Immature natural killer cell (primary cell): ENCODE results near the gene SSX5. TPM values are rescaled to one million over a fixed set of nuclear protein-coding genes. Genes with fewer than 3 reads are reported as not detected.

Experiments
- polyA plus RNA-seq, 3 donors: library from polyadenylated mRNA; unstranded; fragments of 300-500 nt; fragmentation: Illumina TruSeq; gene quantifications; one replicate each; pipeline ENCODE4 v1.2.3, GENCODE V29; 2021

The SSX5 gene
- polyA plus RNA-seq, 3 donors from 2014 or later = not detected

Other genes with a start within 250 kb of the SSX5 start
- 1 to 10 TPM in 2 of 3 donors, not detected in 1; 1.9 to 5.3 TPM for gene ZNF182, start 192.8 kb downstream of the SSX5 start, polyA plus RNA-seq
- not detected for gene SPACA5, start 189.8 kb downstream of the SSX5 start, polyA plus RNA-seq
- 1 to 10 TPM; 1.1 to 2.2 (median 2.0) TPM for gene ZNF630, start 125.2 kb downstream of the SSX5 start, polyA plus RNA-seq
- not detected for gene SPACA5B, start 66.2 kb downstream of the SSX5 start, polyA plus RNA-seq
- not detected for gene SSX1, start 58.6 kb upstream of the SSX5 start, polyA plus RNA-seq
- not detected for gene SSX3, start 159.9 kb upstream of the SSX5 start, polyA plus RNA-seq
- gene SSX4, start 186.7 kb upstream of the SSX5 start, polyA plus RNA-seq = not detected
- gene SSX4B, start 215.2 kb upstream of the SSX5 start, polyA plus RNA-seq = not detected